GM12878 (cell line): ENCODE data around the gene DLG2. TPM values are rescaled to one million over a fixed set of nuclear protein-coding genes. Genes with fewer than 3 reads are reported as not detected.

ENCODE experiments used
- ATAC-seq: fragments of 200-7000 bp; cut with Tn5 transposase; 3 replicates; pipeline ENCODE4 v1.9.1; 2020; ENCODE audit warnings: mild to moderate bottlenecking, moderate library complexity
- BruUV-seq: library from RNA; stranded (reverse); fragments of 400-500 nt; replicated peaks from 2 replicates; lab custom pipeline; 2021; lab: Mats Ljungman, UMichigan
- CTCF ChIA-PET: fragments of 300-600 bp; sonication (Branson Sonifier 250); formaldehyde crosslinking; extraction: SDS; loops from one replicate; lab custom pipeline; 2021; ENCODE audit warnings: inconsistent platforms; lab: Yijun Ruan, JAX
- POLR2A ChIA-PET: fragments of 350-600 bp; formaldehyde crosslinking; extraction: SDS; loops from one replicate; lab custom pipeline; 2021; ENCODE audit warnings: inconsistent platforms; lab: Charles Lee
- RAD21 ChIA-PET: fragments of 300-600 bp; sonication (Branson Sonifier 250); formaldehyde crosslinking; loops from one replicate; lab custom pipeline; 2023; ENCODE audit warnings: antibody characterized with exemption; ENCODE audit not compliant: unreplicated experiment; lab: Charles Lee
- SMC1A ChIA-PET: fragments of 300-600 bp; sonication (Branson Sonifier 250); formaldehyde crosslinking; loops from one replicate; lab custom pipeline; 2023; ENCODE audit not compliant: unreplicated experiment, uncharacterized antibody; lab: Charles Lee
- DNase-seq: peaks from one replicate; pipeline ENCODE4 v3.0.0-alpha.2; 2011; ENCODE audit warnings: low read depth, low spot score
- FAIRE-seq: peaks from 3 replicates; lab custom pipeline; 2011; peaks lifted over from hg19 to GRCh38; lab: Jason Lieb, UNC
- H2AFZ ChIP-seq: 2 replicates; pipeline ENCODE4 v1.6.0; 2011; ENCODE audit warnings: low read depth, low read length, control low read depth; ENCODE audit not compliant: control insufficient read depth
- H3K27ac ChIP-seq: 2 replicates; pipeline ENCODE4 v1.5.1; 2011; ENCODE audit warnings: control low read depth; ENCODE audit not compliant: control insufficient read depth, insufficient read depth
- H3K27me3 ChIP-seq, 2 experiments: replicated peaks in 1 of 2; 2 replicates each; pipeline versions ENCODE4 v1.6.0 to v1.6.1; 2011; ENCODE audit warnings: low read length in 1 of 2; ENCODE audit not compliant: control insufficient read depth in 2 of 2, insufficient read depth in 2 of 2
- H3K36me3 ChIP-seq, 2 experiments: 2 replicates each; pipeline ENCODE4 v1.5.1; 2011; ENCODE audit warnings: low read length in 1 of 2; ENCODE audit not compliant: control insufficient read depth in 2 of 2, insufficient read depth in 2 of 2
- H3K4me1 ChIP-seq: 2 replicates; pipeline ENCODE4 v1.6.1; 2011; ENCODE audit warnings: mild to moderate bottlenecking, low read length, moderate library complexity, mixed read lengths; ENCODE audit not compliant: control insufficient read depth, insufficient read depth
- H3K4me2 ChIP-seq: 2 replicates; pipeline ENCODE4 v1.6.0; 2011; ENCODE audit warnings: control low read depth; ENCODE audit not compliant: control insufficient read depth, insufficient read depth
- H3K4me3 ChIP-seq: fragments of 200-600 bp; sonication (generic); 2 replicates; pipeline ENCODE4 v1.5.1; 2016
- H3K79me2 ChIP-seq: 2 replicates; pipeline ENCODE4 v1.6.0; 2011; ENCODE audit warnings: low read length; ENCODE audit not compliant: control insufficient read depth, insufficient read depth
- H3K9ac ChIP-seq: 2 replicates; pipeline ENCODE4 v1.8.0; 2011; ENCODE audit warnings: low read length, control low read depth, mixed read lengths; ENCODE audit not compliant: control insufficient read depth, insufficient read depth
- H3K9me3 ChIP-seq: replicated peaks from 3 replicates; pipeline ENCODE4 v1.5.1; 2011; ENCODE audit warnings: mild to moderate bottlenecking, low read length; ENCODE audit not compliant: control insufficient read depth, insufficient read depth
- H4K20me1 ChIP-seq: 2 replicates; pipeline ENCODE4 v1.6.0; 2011; ENCODE audit not compliant: control insufficient read depth, insufficient read depth
- IKZF2 ChIP-seq, 2 experiments: fragments of 450-650 bp; IDR thresholded peaks; 2 replicates each; pipeline ENCODE4 v1.6.1; 2017; ENCODE audit warnings: mild to moderate bottlenecking in 2 of 2, moderate library complexity in 2 of 2
- KDM1A ChIP-seq: fragments of 200-600 bp; sonication (generic); IDR thresholded peaks from 2 replicates; pipeline ENCODE4 v1.6.1; 2016; ENCODE audit warnings: borderline replicate concordance
- NFYA ChIP-seq: IDR thresholded peaks from 2 replicates; pipeline ENCODE4 v1.6.1; 2011; ENCODE audit warnings: low read depth, mild to moderate bottlenecking, low read length, improper control_type of control experiment, borderline replicate concordance
- SIN3A ChIP-seq: IDR thresholded peaks from 2 replicates; pipeline ENCODE4 v1.6.1; 2012; ENCODE audit warnings: low read depth, low read length, improper control_type of control experiment
- WGBS: methylation state at CpG from one replicate; pipeline ENCODE4 v1.1.6; 2016; ENCODE audit warnings: low lambda C conversion rate; ENCODE audit not compliant: insufficient replicate concordance, insufficient coverage; ENCODE audit errors: missing lambda C conversion rate; 5-methylcytosine and 5-hydroxymethylcytosine counted together
- in situ Hi-C: fragments of 300-500 bp; cut with MboI; formaldehyde crosslinking; loops from 9 replicates; pipeline ENCODE4 v1.14.3; 2018; ENCODE audit warnings: mixed read lengths
- intact Hi-C: fragments of 100-400 bp; cut with micrococcal nuclease; formaldehyde crosslinking; loops from one replicate; pipeline ENCODE4 v1.14.2; 2022; ENCODE audit not compliant: unreplicated experiment
- polyA plus RNA-seq, 11 experiments: library from polyadenylated mRNA; depleted of rRNA in 4 of 11; unstranded in 6 of 11; stranded (reverse) in 5 of 11; fragments of >200 nt; fragmentation: Nextera tagmentation in 4 of 11; fragmentation: Illumina TruSeq in 1 of 11; extraction: Ambion mirVana in 4 of 11; extraction: Trizol in 1 of 11; gene quantifications; 1 replicate in 1 of 11; 2 replicates in 10 of 11; pipeline versions ENCODE4 v1.2.1 to v1.2.3, GENCODE V29; 2011 to 2016; ENCODE audit warnings: inconsistent platforms in 2 of 11, missing spikeins in 2 of 11, low read depth in 1 of 11
- total RNA-seq, 4 experiments: library from RNA; depleted of rRNA in 3 of 4; stranded (reverse); fragments of >200 nt in 3 of 4; fragmentation: Illumina TruSeq in 1 of 4; extraction: Trizol in 1 of 4; gene quantifications; 2 replicates each; pipeline versions ENCODE4 v1.2.1 to v1.2.3, GENCODE V29; 2013 to 2021
- TF ChIP-seq, protein P1 (sequence below): IDR thresholded peaks from 2 replicates; pipeline ENCODE4 v1.6.1; 2012; ENCODE audit warnings: mild to moderate bottlenecking, low read depth, low read length

The DLG2 gene
- total and polyA plus RNA-seq, 10 of the 15 experiments (the other 5 are each of a cell fraction or from before 2014, with no cell fraction given) = 0.09 to 0.98 (median 0.35) TPM

- CTCF ChIA-PET = no interaction called here
Measured at GRCh38 chr11:85475660-85476517, 151.3 kb downstream of the DLG2 start.

More at GRCh38 chr11:85475660-85476517, 151.3 kb downstream of the DLG2 start:
- ATAC-seq (no peak), FAIRE-seq (no peak), DNase-seq (no peak)
- no peaks in the 10 kb centered on the region for H3K36me3 ChIP-seq
- RAD21 ChIA-PET = no interaction called here
- no peaks in the 10 kb centered on the region for H3K79me2 ChIP-seq
- H3K4me2 ChIP-seq = no peak overlapping the region
- TF ChIP-seq, protein P1, sequence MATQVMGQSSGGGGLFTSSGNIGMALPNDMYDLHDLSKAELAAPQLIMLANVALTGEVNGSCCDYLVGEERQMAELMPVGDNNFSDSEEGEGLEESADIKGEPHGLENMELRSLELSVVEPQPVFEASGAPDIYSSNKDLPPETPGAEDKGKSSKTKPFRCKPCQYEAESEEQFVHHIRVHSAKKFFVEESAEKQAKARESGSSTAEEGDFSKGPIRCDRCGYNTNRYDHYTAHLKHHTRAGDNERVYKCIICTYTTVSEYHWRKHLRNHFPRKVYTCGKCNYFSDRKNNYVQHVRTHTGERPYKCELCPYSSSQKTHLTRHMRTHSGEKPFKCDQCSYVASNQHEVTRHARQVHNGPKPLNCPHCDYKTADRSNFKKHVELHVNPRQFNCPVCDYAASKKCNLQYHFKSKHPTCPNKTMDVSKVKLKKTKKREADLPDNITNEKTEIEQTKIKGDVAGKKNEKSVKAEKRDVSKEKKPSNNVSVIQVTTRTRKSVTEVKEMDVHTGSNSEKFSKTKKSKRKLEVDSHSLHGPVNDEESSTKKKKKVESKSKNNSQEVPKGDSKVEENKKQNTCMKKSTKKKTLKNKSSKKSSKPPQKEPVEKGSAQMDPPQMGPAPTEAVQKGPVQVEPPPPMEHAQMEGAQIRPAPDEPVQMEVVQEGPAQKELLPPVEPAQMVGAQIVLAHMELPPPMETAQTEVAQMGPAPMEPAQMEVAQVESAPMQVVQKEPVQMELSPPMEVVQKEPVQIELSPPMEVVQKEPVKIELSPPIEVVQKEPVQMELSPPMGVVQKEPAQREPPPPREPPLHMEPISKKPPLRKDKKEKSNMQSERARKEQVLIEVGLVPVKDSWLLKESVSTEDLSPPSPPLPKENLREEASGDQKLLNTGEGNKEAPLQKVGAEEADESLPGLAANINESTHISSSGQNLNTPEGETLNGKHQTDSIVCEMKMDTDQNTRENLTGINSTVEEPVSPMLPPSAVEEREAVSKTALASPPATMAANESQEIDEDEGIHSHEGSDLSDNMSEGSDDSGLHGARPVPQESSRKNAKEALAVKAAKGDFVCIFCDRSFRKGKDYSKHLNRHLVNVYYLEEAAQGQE = no peak
- TF ChIP-seq IKZF2 (IDR thresholded peaks at IDR 0.05) (no peak), KDM1A (no peak), NFYA (no peak), SIN3A (no peak)
- POLR2A ChIA-PET = no interaction called here
- H3K9me3 ChIP-seq = no peaks in the 10 kb centered on the region; the same call in 1 of the 3 replicates
- no peak overlapping the region for H2AFZ ChIP-seq
- H3K27ac ChIP-seq = no peak overlapping the region
- H4K20me1 ChIP-seq = no peaks in the 10 kb centered on the region
- intact Hi-C loops = no loop called here
- in situ Hi-C loops = no loop called here
- SMC1A ChIA-PET = no interaction called here
- no peaks in the 10 kb centered on the region for H3K4me1 ChIP-seq
- BruUV-seq = no TSS peak
- 37% methylated on average over 7 of the region's 7 CpGs for WGBS
- H3K9ac ChIP-seq = no peak overlapping the region
- H3K27me3 ChIP-seq = no peaks in the 10 kb centered on the region
- no peak overlapping the region for H3K4me3 ChIP-seq
